GM12878 (cell line): ENCODE results near the gene C1orf21. TPM values are rescaled to one million over a fixed set of nuclear protein-coding genes. Genes with fewer than 3 reads are reported as not detected.

Experiments used
- ATAC-seq: fragments of 200-7000 bp; cut with Tn5 transposase; 3 replicates; pipeline ENCODE4 v1.9.1; 2020; ENCODE audit warnings: mild to moderate bottlenecking, moderate library complexity
- BruUV-seq: library from RNA; stranded (reverse); fragments of 400-500 nt; replicated peaks from 2 replicates; lab custom pipeline; 2021; lab: Mats Ljungman, UMichigan
- CTCF ChIA-PET: fragments of 300-600 bp; sonication (Branson Sonifier 250); formaldehyde crosslinking; extraction: SDS; loops from one replicate; lab custom pipeline; 2021; ENCODE audit warnings: inconsistent platforms; lab: Yijun Ruan, JAX
- POLR2A ChIA-PET: fragments of 350-600 bp; formaldehyde crosslinking; extraction: SDS; loops from one replicate; lab custom pipeline; 2021; ENCODE audit warnings: inconsistent platforms; lab: Charles Lee
- RAD21 ChIA-PET: fragments of 300-600 bp; sonication (Branson Sonifier 250); formaldehyde crosslinking; loops from one replicate; lab custom pipeline; 2023; ENCODE audit warnings: antibody characterized with exemption; ENCODE audit not compliant: unreplicated experiment; lab: Charles Lee
- SMC1A ChIA-PET: fragments of 300-600 bp; sonication (Branson Sonifier 250); formaldehyde crosslinking; loops from one replicate; lab custom pipeline; 2023; ENCODE audit not compliant: unreplicated experiment, uncharacterized antibody; lab: Charles Lee
- DNase-seq: peaks from one replicate; pipeline ENCODE4 v3.0.0-alpha.2; 2011; ENCODE audit warnings: low read depth, low spot score
- FAIRE-seq: peaks from 3 replicates; lab custom pipeline; 2011; peaks lifted over from hg19 to GRCh38; lab: Jason Lieb, UNC
- H2AFZ ChIP-seq: 2 replicates; pipeline ENCODE4 v1.6.0; 2011; ENCODE audit warnings: low read depth, low read length, control low read depth; ENCODE audit not compliant: control insufficient read depth
- H3K27ac ChIP-seq: 2 replicates; pipeline ENCODE4 v1.5.1; 2011; ENCODE audit warnings: control low read depth; ENCODE audit not compliant: control insufficient read depth, insufficient read depth
- H3K27me3 ChIP-seq, 2 experiments: replicated peaks in 1 of 2; 2 replicates each; pipeline versions ENCODE4 v1.6.0 to v1.6.1; 2011; ENCODE audit warnings: low read length in 1 of 2; ENCODE audit not compliant: control insufficient read depth in 2 of 2, insufficient read depth in 2 of 2
- H3K36me3 ChIP-seq, 2 experiments: 2 replicates each; pipeline ENCODE4 v1.5.1; 2011; ENCODE audit warnings: low read length in 1 of 2; ENCODE audit not compliant: control insufficient read depth in 2 of 2, insufficient read depth in 2 of 2
- H3K4me1 ChIP-seq: 2 replicates; pipeline ENCODE4 v1.6.1; 2011; ENCODE audit warnings: mild to moderate bottlenecking, low read length, moderate library complexity, mixed read lengths; ENCODE audit not compliant: control insufficient read depth, insufficient read depth
- H3K4me2 ChIP-seq: 2 replicates; pipeline ENCODE4 v1.6.0; 2011; ENCODE audit warnings: control low read depth; ENCODE audit not compliant: control insufficient read depth, insufficient read depth
- H3K4me3 ChIP-seq: fragments of 200-600 bp; sonication (generic); 2 replicates; pipeline ENCODE4 v1.5.1; 2016
- H3K79me2 ChIP-seq: 2 replicates; pipeline ENCODE4 v1.6.0; 2011; ENCODE audit warnings: low read length; ENCODE audit not compliant: control insufficient read depth, insufficient read depth
- H3K9ac ChIP-seq: 2 replicates; pipeline ENCODE4 v1.8.0; 2011; ENCODE audit warnings: low read length, control low read depth, mixed read lengths; ENCODE audit not compliant: control insufficient read depth, insufficient read depth
- H3K9me3 ChIP-seq: replicated peaks from 3 replicates; pipeline ENCODE4 v1.5.1; 2011; ENCODE audit warnings: mild to moderate bottlenecking, low read length; ENCODE audit not compliant: control insufficient read depth, insufficient read depth
- H4K20me1 ChIP-seq: 2 replicates; pipeline ENCODE4 v1.6.0; 2011; ENCODE audit not compliant: control insufficient read depth, insufficient read depth
- CREB1 ChIP-seq: IDR thresholded peaks from 2 replicates; pipeline ENCODE4 v1.6.1; 2012; ENCODE audit warnings: low read depth, mild to moderate bottlenecking, inconsistent platforms
- MTA2 ChIP-seq: fragments of 450-650 bp; IDR thresholded peaks from 2 replicates; pipeline ENCODE4 v1.6.1; 2016; ENCODE audit warnings: low read depth, mild to moderate bottlenecking, moderate library complexity
- NR2F1 ChIP-seq: fragments of 450-650 bp; conservative IDR thresholded peaks from 2 replicates; pipeline ENCODE4 v1.6.1; 2017; ENCODE audit warnings: mild to moderate bottlenecking
- PAX5 ChIP-seq: IDR thresholded peaks from 2 replicates; pipeline ENCODE4 v1.6.1; 2011; ENCODE audit warnings: low read depth, low read length, borderline replicate concordance
- SP1 ChIP-seq: IDR thresholded peaks from one replicate; pipeline ENCODE4 v1.6.1; 2011; ENCODE audit warnings: low read depth, low read length
- ZNF687 ChIP-seq: fragments of 450-650 bp; IDR thresholded peaks from 2 replicates; pipeline ENCODE4 v1.6.1; 2017; ENCODE audit warnings: mild to moderate bottlenecking, moderate library complexity
- WGBS: methylation state at CpG from one replicate; pipeline ENCODE4 v1.1.6; 2016; ENCODE audit warnings: low lambda C conversion rate; ENCODE audit not compliant: insufficient replicate concordance, insufficient coverage; ENCODE audit errors: missing lambda C conversion rate; 5-methylcytosine and 5-hydroxymethylcytosine counted together
- in situ Hi-C: fragments of 300-500 bp; cut with MboI; formaldehyde crosslinking; loops from 9 replicates; pipeline ENCODE4 v1.14.3; 2018; ENCODE audit warnings: mixed read lengths
- intact Hi-C: fragments of 100-400 bp; cut with micrococcal nuclease; formaldehyde crosslinking; loops from one replicate; pipeline ENCODE4 v1.14.2; 2022; ENCODE audit not compliant: unreplicated experiment
- polyA plus RNA-seq, 11 experiments: library from polyadenylated mRNA; depleted of rRNA in 4 of 11; unstranded in 6 of 11; stranded (reverse) in 5 of 11; fragments of >200 nt; fragmentation: Nextera tagmentation in 4 of 11; fragmentation: Illumina TruSeq in 1 of 11; extraction: Ambion mirVana in 4 of 11; extraction: Trizol in 1 of 11; gene quantifications; 1 replicate in 1 of 11; 2 replicates in 10 of 11; pipeline versions ENCODE4 v1.2.1 to v1.2.3, GENCODE V29; 2011 to 2016; ENCODE audit warnings: inconsistent platforms in 2 of 11, missing spikeins in 2 of 11, low read depth in 1 of 11
- total RNA-seq, 4 experiments: library from RNA; depleted of rRNA in 3 of 4; stranded (reverse); fragments of >200 nt in 3 of 4; fragmentation: Illumina TruSeq in 1 of 4; extraction: Trizol in 1 of 4; gene quantifications; 2 replicates each; pipeline versions ENCODE4 v1.2.1 to v1.2.3, GENCODE V29; 2013 to 2021
- TF ChIP-seq, protein P1 (sequence below): IDR thresholded peaks from 2 replicates; pipeline ENCODE4 v1.6.1; 2012; ENCODE audit warnings: low read length, inconsistent platforms

C1orf21 gene
- total and polyA plus RNA-seq, 10 of the 15 experiments (the other 5 are each of a cell fraction or from before 2014, with no cell fraction given) = 0.03 to 1.6 (median 0.17) TPM; not detected in 3

DNA sequence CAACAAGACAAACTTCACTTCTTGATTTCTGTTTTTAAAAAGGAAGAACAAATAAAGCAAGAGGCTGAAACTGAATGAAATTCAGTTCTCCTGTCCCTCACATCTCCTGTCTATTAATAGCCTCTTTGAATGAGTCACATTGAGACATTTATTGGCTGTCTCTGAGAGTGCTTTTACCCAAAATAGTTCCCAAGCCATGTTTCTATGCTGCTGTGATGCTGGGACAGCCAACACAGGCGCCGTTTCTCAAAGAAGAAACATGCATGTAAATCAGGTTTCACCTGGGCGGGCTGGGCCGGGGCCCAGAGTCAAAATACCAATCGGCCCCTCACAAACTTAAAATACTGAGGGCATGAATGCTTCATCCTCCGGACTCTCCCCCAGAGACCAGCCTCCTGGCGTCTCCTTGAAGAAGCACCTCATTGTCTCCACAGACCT, 262.6 kb downstream of the C1orf21 start (continued):
- TF ChIP-seq PAX5 = no peak
- no peak for TF ChIP-seq SP1
- no peak for TF ChIP-seq MTA2
- TF ChIP-seq, protein P1, sequence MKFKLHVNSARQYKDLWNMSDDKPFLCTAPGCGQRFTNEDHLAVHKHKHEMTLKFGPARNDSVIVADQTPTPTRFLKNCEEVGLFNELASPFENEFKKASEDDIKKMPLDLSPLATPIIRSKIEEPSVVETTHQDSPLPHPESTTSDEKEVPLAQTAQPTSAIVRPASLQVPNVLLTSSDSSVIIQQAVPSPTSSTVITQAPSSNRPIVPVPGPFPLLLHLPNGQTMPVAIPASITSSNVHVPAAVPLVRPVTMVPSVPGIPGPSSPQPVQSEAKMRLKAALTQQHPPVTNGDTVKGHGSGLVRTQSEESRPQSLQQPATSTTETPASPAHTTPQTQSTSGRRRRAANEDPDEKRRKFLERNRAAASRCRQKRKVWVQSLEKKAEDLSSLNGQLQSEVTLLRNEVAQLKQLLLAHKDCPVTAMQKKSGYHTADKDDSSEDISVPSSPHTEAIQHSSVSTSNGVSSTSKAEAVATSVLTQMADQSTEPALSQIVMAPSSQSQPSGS = 0 out of 2 replicates have a peak, but pooled peaks have one; percentile 43
- TF ChIP-seq, all 136 proteins: peak for 6

DNA sequence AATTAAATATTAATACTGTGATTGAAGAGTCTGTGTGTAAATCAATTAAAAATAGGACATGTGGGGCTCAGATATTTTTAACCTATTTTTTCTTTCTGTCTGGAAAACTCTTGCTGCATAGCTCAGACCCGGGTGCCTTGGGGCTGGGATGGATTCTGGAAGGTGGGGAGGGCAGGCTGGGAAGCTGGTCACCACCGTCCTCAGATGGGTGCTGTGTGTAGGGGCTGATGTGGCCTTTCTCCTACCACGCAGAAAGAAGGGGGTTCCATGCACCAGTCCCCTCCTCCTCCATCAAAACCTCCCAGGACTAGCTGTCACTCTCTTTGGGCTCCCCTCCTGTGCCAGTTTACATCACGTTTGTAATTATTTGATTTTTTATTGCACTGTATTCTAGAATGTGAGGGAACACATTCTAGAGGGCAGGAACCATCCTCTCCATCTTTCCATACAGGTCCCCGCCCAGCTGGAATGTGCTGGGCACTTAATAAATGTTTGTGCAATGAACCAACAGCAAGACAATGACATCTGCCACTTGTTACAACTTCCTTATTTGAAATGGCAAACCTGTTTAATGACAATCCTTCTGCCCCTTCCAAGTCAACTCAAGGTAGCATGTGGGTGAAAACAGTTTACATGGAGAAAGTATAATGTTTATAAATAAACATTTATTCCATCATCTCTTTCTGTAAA, 263.5 kb downstream of the C1orf21 start:
- DNase-seq (no peak), ATAC-seq (no peak), FAIRE-seq (no peak)
- 43% methylated on average over 5 of the region's 5 CpGs for WGBS
- Histone ChIP-seq H3K9ac (peak overlapping the region; percentile 57; the same call in 1 of the 2 replicates), H3K27me3 (no peaks in the 10 kb centered on the region), H3K4me1 (peaks cover 30% of the 10 kb centered on the region), H3K4me2 (peak overlapping the region; percentile 80), H3K79me2 (no peaks in the 10 kb centered on the region), H3K27ac (peak overlapping the region; percentile 66), H3K9me3 (no peaks in the 10 kb centered on the region; the same call in 1 of the 3 replicates), H3K36me3 (no peaks in the 10 kb centered on the region), H4K20me1 (no peaks in the 10 kb centered on the region), H3K4me3 (no peak overlapping the region), H2AFZ (no peak overlapping the region)
- ChIA-PET POLR2A (no interaction called here), SMC1A (interaction anchor here (2.0 kb wide), 1 partner anchor 13 kb away, joined by 4 read pairs; no protein-coding TSS in a partner anchor), RAD21 (no interaction called here), CTCF (interaction anchor here (0.7 kb wide), 1 partner anchor 897 kb away, joined by 3 read pairs; no protein-coding TSS in a partner anchor)
- TF ChIP-seq NR2F1 (no peak), CREB1 (no peak), ZNF687 (no peak)
- in situ Hi-C loops = no loop called here
- intact Hi-C loops = no loop called here
- BruUV-seq = no TSS peak
